HepG2 (cell line): ENCODE measurements around the gene NR1I2. TPM values are rescaled to one million over a fixed set of nuclear protein-coding genes. Genes with fewer than 3 reads are reported as not detected.

Experiments
- ATF2 ChIP-seq: sonication (generic); formaldehyde crosslinking; IDR thresholded peaks from 2 replicates; pipeline ENCODE4 v1.4.0; 2020; ENCODE audit warnings: missing genetic modification reagents
- BATF2 ChIP-seq: sonication (generic); formaldehyde crosslinking; IDR thresholded peaks from 2 replicates; pipeline ENCODE4 v1.8.0; 2022; ENCODE audit warnings: mild to moderate bottlenecking, missing genetic modification reagents, moderate library complexity
- CREBL2 ChIP-seq: sonication (generic); formaldehyde crosslinking; IDR thresholded peaks from 2 replicates; pipeline ENCODE4 v1.8.1; 2023; ENCODE audit warnings: missing genetic modification reagents, mild to moderate bottlenecking, borderline replicate concordance
- FOXO4 ChIP-seq: sonication (generic); formaldehyde crosslinking; conservative IDR thresholded peaks from 2 replicates; pipeline ENCODE4 v1.8.1; 2023; ENCODE audit warnings: missing genetic modification reagents
- KLF11 ChIP-seq: IDR thresholded peaks from 2 replicates; pipeline ENCODE4 v1.6.1; 2016; ENCODE audit warnings: missing compliant biosample characterization
- ZBTB49 ChIP-seq: sonication (generic); formaldehyde crosslinking; IDR thresholded peaks from 2 replicates; pipeline ENCODE4 v1.4.0; 2020; ENCODE audit warnings: missing genetic modification reagents, borderline replicate concordance
- ZFX ChIP-seq: sonication (generic); formaldehyde crosslinking; IDR thresholded peaks from 2 replicates; pipeline ENCODE4 v1.4.0; 2020; ENCODE audit warnings: mild to moderate bottlenecking, low read depth, missing genetic modification reagents, moderate library complexity
- polyA plus RNA-seq, 8 experiments: library from polyadenylated mRNA; depleted of rRNA in 3 of 8; stranded (reverse) in 7 of 8; unstranded in 1 of 8; fragments of >200 nt; fragmentation: Illumina TruSeq in 4 of 8; extraction: Trizol in 4 of 8; gene quantifications; 2 replicates each; pipeline versions ENCODE4 v1.2.1 to v1.2.3, GENCODE V29; 2011 to 2016; ENCODE audit warnings: low read depth in 4 of 8, missing spikeins in 1 of 8, mixed read lengths in 1 of 8; ENCODE audit not compliant: insufficient read depth in 1 of 8
- total RNA-seq, 5 experiments: library from RNA; depleted of rRNA; stranded (reverse); fragments of >200 nt; fragmentation: Illumina TruSeq; extraction: Trizol; gene quantifications; 2 replicates each; pipeline ENCODE4 v1.2.3, GENCODE V29; 2016; ENCODE audit warnings: low read depth in 1 of 5

NR1I2 gene
- total and polyA plus RNA-seq, 2 of the 13 experiments (the other 11 are each of a cell fraction or from before 2014, with no cell fraction given) = 8.8 to 13.4 TPM

- TF ChIP-seq FOXO4 (CRISPR knock-in tag) (no peak), KLF11 (CRISPR knock-in tag) (no peak), ATF2 (CRISPR knock-in tag) (no peak), ZFX (CRISPR knock-in tag) (no peak), BATF2 (no peak), ZBTB49 (CRISPR knock-in tag) (no peak), CREBL2 (CRISPR knock-in tag) (no peak)
Observed at GRCh38 chr3:119751423-119751822, 30.5 kb upstream of the NR1I2 start (continued).
